Activated CD8-positive, alpha-beta T cell treated with anti-CD3 and anti-CD28 coated beads, Interleukin-2, amount 10 ng/mL, durations not matched to agents 7 days and 5 days (primary cell): ENCODE measurements around the gene ATP9B. TPM values are rescaled to one million over a fixed set of nuclear protein-coding genes. Genes with fewer than 3 reads are reported as not detected.

Source experiments
- ATAC-seq: fragments of 150-1000 bp; cut with Tn5 transposase; one replicate; pipeline ENCODE4 v1.10.0; 2021; ENCODE audit warnings: moderate library complexity
- CTCF ChIA-PET: fragments of 350-600 bp; sonication (Branson Sonifier 250); formaldehyde crosslinking; loops from one replicate; lab custom pipeline; 2021; ENCODE audit warnings: antibody characterized with exemption; lab: Charles Lee
- POLR2A ChIA-PET: fragments of 350-600 bp; sonication (Branson Sonifier 250); formaldehyde crosslinking; loops from one replicate; lab custom pipeline; 2021; ENCODE audit warnings: antibody characterized with exemption; lab: Charles Lee
- DNase-seq: peaks from one replicate; pipeline ENCODE4 v3.0.0-alpha.2; 2020
- H3K27ac Mint-ChIP-seq: one replicate; pipeline ENCODE4 v1.8.0; 2021; ENCODE audit warnings: mild to moderate bottlenecking, mixed read lengths
- H3K27me3 Mint-ChIP-seq: one replicate; pipeline ENCODE4 v1.8.0; 2021; ENCODE audit warnings: low read depth, mixed read lengths
- H3K36me3 Mint-ChIP-seq: one replicate; pipeline ENCODE4 v1.8.0; 2021; ENCODE audit warnings: low read depth, mixed read lengths
- H3K4me1 Mint-ChIP-seq: one replicate; pipeline ENCODE4 v1.8.0; 2021; ENCODE audit warnings: low read depth, mixed read lengths
- H3K4me3 Mint-ChIP-seq: one replicate; pipeline ENCODE4 v1.8.0; 2021; ENCODE audit warnings: mild to moderate bottlenecking, mixed read lengths
- H3K9me3 Mint-ChIP-seq: one replicate; pipeline ENCODE4 v1.8.0; 2022; ENCODE audit warnings: mixed read lengths; ENCODE audit not compliant: insufficient read depth
- total RNA-seq, 2 experiments: library from RNA; stranded (reverse); gene quantifications; one replicate each; pipeline ENCODE4 v1.2.3, GENCODE V29; 2021

ATP9B gene
- total RNA-seq, 2 experiments from 2014 or later = 24.8 to 27.3 TPM

DNA sequence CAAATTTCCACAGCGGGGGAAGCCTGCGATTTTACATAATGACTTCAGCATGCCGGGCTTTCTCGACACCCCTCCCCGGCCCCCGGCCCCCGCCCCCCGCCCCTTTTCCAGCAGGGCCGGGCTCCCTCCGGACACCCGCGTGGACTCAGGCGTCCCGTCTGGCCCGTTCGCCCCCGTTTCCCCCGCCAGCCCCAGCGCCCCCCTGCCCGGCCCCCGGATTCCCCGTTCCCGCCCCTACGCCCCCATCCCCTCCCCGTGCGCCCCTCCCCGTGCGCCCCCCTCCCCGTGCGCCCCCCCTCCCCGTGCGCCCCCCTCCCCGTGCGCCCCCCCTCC lies 326.1 kb downstream of the ATP9B start:
- Mint-ChIP-seq H3K27ac (no peak overlapping the region), H3K4me3 (no peak overlapping the region), H3K27me3 (peaks cover 24% of the 10 kb centered on the region), H3K36me3 (no peaks in the 10 kb centered on the region), H3K4me1 (peaks cover 23% of the 10 kb centered on the region), H3K9me3 (no peaks in the 10 kb centered on the region)
- no peak for DNase-seq
- ChIA-PET POLR2A (no interaction called here), CTCF (interaction anchor here (3.3 kb wide), 1 partner anchor 14 kb away, joined by 10 read pairs; no protein-coding TSS in a partner anchor)
- ATAC-seq = no peak

DNA sequence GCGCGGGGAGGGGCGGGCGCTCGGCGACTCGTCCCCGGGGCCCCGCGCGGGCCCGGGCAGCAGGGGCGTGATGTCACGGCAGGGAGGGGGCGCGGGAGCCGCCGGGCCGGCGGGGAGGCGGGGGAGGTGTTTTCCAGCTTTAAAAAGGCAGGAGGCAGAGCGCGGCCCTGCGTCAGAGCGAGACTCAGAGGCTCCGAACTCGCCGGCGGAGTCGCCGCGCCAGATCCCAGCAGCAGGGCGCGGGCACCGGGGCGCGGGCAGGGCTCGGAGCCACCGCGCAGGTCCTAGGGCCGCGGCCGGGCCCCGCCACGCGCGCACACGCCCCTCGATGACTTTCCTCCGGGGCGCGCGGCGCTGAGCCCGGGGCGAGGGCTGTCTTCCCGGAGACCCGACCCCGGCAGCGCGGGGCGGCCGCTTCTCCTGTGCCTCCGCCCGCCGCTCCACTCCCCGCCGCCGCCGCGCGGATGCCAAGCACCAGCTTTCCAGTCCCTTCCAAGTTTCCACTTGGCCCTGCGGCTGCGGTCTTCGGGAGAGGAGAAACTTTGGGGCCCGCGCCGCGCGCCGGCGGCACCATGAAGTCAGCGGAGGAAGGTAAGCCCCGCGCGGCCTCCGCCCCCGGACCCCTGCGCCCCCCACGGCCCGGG lies 326.7 kb downstream of the ATP9B start, which contains the start of gene NFATC1:
NFATC1 (plus strand) TSS at position 170 of the 644 bp plus-strand sequence; CDS start at position 465, 295 bp downstream.
- peaks cover under 1% of the 10 kb centered on the region for H3K36me3 Mint-ChIP-seq
- POLR2A ChIA-PET = no interaction called here
- CTCF ChIA-PET = interaction anchor here (0.8 to 3.7 kb wide), 7 partner anchors 14 to 591 kb away, joined by 3 to 19 read pairs (median 5); no protein-coding TSS in a partner anchor
- DNase-seq (peak; percentile 53), ATAC-seq (peak; percentile 16)
- no peak within 1 kb of the TSS for H3K27ac Mint-ChIP-seq
- H3K27me3 Mint-ChIP-seq = peaks cover 19% of the 10 kb centered on the region
- no peaks in the 10 kb centered on the region for H3K9me3 Mint-ChIP-seq
- peaks cover 23% of the 10 kb centered on the region for H3K4me1 Mint-ChIP-seq
- peak within 1 kb of the TSS; percentile 67 for H3K4me3 Mint-ChIP-seq

DNA sequence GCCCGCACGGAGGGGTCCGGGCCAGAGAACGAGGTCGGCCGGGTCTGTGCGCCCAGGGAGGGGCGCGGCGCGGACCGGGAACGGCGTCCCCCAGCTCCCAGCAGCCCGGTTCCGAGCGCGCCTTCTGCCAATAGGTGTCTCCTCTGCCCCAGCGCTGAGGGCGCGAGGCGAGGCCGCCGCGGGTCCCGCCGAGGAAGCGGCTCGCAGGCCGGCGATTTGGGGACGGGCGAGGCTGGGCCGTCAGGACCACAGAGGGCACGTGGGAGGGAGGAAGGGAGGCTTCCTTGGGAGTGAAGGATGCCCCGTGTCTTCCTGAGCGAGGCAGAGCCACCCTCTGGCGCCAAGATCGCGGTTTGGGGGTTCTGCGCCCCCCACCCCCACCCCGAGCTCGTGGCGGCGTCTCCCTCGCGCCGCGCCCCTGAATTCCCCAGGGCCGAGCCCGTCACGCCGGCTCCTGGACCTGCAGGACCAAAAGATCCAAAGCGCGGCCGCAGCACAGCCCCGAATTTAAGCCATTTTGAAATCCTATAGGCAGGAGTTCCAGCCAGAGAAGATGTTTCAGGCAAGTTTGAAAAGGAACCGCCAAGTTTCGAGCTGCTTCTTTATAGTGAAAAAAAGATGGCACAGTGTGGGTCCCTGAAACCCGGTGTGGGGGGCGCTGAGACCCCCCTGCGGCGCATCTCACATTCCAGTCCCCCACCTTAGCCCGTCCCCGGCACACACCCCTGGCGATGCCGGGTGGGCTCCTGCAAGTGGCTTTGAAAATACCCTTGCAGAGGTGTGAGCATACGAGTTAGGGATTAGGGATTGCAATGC lies 327.4 kb downstream of the ATP9B start:
- H3K27me3 Mint-ChIP-seq = peaks cover 14% of the 10 kb centered on the region
- peaks cover 30% of the 10 kb centered on the region for H3K4me1 Mint-ChIP-seq
- peaks cover 7% of the 10 kb centered on the region for H3K36me3 Mint-ChIP-seq
- ATAC-seq (no peak), DNase-seq (peak; percentile 56)
- ChIA-PET POLR2A (no interaction called here), CTCF (interaction anchor here (0.8 to 3.7 kb wide), 9 partner anchors 9 to 590 kb away, joined by 3 to 19 read pairs (median 4); no protein-coding TSS in a partner anchor)
- no peak overlapping the region for H3K27ac Mint-ChIP-seq
- H3K9me3 Mint-ChIP-seq = no peaks in the 10 kb centered on the region
- H3K4me3 Mint-ChIP-seq = peak overlapping the region; percentile 31

DNA sequence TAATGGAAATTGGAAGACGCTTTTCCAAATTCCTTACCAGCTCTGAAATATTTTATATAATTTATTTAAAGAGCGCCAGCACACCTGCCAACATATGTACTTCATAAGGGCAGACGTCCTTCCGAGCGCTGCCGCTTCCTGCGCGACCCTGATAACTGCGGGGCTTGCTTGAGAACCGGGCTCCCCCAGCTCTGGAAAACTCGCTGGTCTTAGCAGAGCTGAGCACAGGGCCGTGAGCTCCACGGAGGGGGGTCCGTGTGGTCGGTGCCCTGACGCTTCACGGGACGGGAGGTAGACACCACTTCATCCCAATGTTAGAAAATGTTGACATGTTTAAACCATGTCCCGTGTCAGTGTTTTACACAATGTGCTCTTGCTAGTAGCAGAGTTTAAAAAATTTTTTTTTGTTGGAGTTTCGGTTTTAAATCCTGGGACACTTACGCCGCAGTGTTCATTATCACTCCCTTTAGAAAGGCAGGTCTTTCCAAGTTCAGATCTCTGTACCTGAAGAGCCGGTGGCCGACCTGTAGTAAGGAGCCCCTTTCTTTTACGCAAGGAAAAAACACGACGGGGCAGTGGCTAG lies 328.1 kb downstream of the ATP9B start:
- H3K4me3 Mint-ChIP-seq = no peak overlapping the region
- no peak overlapping the region for H3K27ac Mint-ChIP-seq
- peaks cover 10% of the 10 kb centered on the region for H3K27me3 Mint-ChIP-seq
- peaks cover 7% of the 10 kb centered on the region for H3K36me3 Mint-ChIP-seq
- DNase-seq (no peak), ATAC-seq (no peak)
- ChIA-PET POLR2A (interaction anchor here (0.6 to 1.6 kb wide), 2 partner anchors 125 to 133 kb away, joined by 3 to 6 read pairs; no protein-coding TSS in a partner anchor), CTCF (interaction anchor here (1.0 to 3.7 kb wide), 8 partner anchors 8 to 132 kb away, joined by 3 to 19 read pairs (median 4); no protein-coding TSS in a partner anchor)
- H3K9me3 Mint-ChIP-seq = no peaks in the 10 kb centered on the region
- peaks cover 32% of the 10 kb centered on the region for H3K4me1 Mint-ChIP-seq

DNA sequence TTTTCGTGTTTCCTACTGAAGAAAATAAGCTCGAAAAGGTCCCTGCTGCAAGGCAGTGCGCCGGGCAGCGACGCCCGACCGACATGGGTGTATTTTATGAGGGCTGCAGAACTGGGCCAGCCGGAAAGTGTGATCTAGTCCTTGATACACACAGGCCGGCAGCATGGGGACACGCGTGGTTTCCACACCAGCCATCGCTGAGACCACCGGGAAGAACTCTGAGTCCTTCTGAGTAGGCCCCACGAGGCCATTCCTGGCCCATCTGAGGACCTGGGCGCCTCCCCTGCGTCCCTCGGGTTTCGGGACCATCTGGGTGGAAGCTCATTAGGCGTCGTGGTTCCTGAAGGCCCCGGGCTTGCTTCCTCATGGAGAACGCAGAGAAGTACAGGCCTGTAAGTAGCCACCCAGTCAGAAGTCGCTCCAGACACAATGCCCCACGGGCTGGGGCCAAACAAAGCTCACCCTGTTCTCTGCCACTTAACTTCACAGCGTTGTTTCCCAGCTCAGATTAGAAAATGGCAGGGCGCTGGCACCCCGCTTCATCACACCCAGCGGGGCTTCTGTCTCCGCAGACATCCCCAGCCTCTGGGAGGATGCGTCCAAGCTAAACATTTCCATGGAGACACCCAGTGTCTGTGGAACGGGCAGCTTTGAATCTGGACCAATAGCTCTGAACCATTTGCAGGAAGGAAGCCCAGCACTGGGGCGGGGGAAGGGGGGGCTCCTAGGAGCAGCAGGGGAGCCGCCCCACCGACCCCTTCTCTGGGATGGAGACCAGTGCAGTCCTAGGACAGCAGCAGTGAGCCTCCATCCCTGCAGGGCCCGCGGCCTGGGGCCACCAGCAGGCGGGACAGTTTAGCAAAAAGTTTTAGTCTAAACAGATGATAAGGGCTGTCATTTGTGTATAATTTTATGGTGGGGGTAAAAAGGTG lies 328.9 kb downstream of the ATP9B start:
- H3K27ac Mint-ChIP-seq = peak overlapping the region; percentile 39
- ChIA-PET POLR2A (interaction anchor here (0.6 to 1.6 kb wide), 2 partner anchors 125 to 132 kb away, joined by 3 to 6 read pairs; no protein-coding TSS in a partner anchor), CTCF (interaction anchor here (1.0 to 3.7 kb wide), 5 partner anchors 8 to 131 kb away, joined by 3 to 19 read pairs (median 10); no protein-coding TSS in a partner anchor)
- peaks cover 7% of the 10 kb centered on the region for H3K36me3 Mint-ChIP-seq
- peaks cover 5% of the 10 kb centered on the region for H3K27me3 Mint-ChIP-seq
- peaks cover 36% of the 10 kb centered on the region for H3K4me1 Mint-ChIP-seq
- H3K9me3 Mint-ChIP-seq = no peaks in the 10 kb centered on the region
- ATAC-seq (no peak), DNase-seq (no peak)
- peak overlapping the region; percentile 73 for H3K4me3 Mint-ChIP-seq

DNA sequence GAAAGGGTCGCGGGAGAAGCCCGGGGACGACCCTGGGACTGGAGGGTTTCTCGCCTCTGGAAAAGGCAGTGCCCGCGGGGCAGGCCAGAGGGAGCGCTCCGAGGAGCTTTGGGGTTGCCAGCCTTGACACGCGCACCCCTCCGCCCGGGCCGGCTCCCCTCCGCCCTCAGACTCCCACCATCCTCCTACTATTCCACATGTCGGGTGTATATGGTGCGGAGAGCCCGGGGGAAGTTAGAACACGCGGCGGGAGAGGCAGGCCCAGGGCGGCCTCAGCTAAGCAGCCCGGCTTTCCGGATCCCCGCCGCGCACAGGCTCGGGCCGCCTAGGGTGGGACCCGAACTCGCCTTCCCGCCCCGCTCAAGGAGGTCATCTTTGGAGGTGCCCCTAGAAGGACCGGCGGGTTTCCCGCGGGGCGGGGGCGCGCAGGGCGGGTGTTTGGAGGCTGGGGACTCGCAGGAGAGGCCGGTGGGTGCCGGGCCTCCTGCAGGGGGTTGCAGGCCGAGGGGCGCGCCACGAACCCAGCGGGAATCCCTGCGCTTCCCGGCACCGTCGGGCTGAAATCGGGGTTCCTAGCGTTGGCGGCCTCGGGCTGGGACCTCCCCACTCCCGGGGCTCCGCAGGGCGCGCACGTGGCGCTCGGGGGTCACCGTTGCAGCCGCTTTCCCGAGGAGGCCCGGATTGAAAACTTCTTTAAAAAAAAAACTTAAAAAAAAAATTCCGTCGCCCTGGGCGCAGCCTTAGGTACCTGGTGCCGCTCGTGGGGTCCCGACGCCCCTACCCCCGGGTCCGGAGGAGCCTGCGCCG lies 330.3 kb downstream of the ATP9B start:
- H3K4me3 Mint-ChIP-seq = peak overlapping the region; percentile 73
- peak; percentile 13 for ATAC-seq
- peak; percentile 44 for DNase-seq
- peaks cover 45% of the 10 kb centered on the region for H3K4me1 Mint-ChIP-seq
- peaks cover 2% of the 10 kb centered on the region for H3K27me3 Mint-ChIP-seq
- ChIA-PET CTCF (interaction anchor here (2.2 to 3.7 kb wide), 2 partner anchors 124 to 129 kb away, joined by 12 to 19 read pairs; no protein-coding TSS in a partner anchor), POLR2A (interaction anchor here (1.2 kb wide), 1 partner anchor 125 kb away, joined by 5 read pairs; no protein-coding TSS in a partner anchor)
- no peaks in the 10 kb centered on the region for H3K9me3 Mint-ChIP-seq
- peaks cover 7% of the 10 kb centered on the region for H3K36me3 Mint-ChIP-seq
- H3K27ac Mint-ChIP-seq = peak overlapping the region; percentile 75

DNA sequence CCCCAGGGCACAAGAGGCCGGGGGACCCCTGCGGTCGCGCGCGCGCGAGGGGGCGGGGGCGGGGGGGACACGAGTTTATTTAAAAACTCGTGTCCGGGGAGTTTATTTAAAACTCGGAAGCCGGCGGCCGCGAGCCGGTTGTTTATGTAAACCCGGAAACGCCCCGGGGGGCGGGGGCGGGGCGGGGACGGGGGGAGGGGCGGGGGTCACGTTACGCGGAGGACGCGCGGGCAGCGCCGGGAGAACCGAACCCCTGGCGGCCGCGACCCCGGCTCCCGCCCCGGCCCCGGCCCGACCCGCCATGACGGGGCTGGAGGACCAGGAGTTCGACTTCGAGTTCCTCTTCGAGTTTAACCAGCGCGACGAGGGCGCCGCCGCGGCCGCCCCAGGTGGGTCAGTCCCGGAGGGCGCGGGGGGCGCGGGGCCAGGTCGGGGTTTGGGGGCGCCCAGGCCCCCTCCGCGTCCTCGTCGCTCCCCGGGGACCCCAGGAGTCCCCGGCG lies 330.9 kb downstream of the ATP9B start:
- POLR2A ChIA-PET = no interaction called here
- H3K36me3 Mint-ChIP-seq = peaks cover 12% of the 10 kb centered on the region

DNA sequence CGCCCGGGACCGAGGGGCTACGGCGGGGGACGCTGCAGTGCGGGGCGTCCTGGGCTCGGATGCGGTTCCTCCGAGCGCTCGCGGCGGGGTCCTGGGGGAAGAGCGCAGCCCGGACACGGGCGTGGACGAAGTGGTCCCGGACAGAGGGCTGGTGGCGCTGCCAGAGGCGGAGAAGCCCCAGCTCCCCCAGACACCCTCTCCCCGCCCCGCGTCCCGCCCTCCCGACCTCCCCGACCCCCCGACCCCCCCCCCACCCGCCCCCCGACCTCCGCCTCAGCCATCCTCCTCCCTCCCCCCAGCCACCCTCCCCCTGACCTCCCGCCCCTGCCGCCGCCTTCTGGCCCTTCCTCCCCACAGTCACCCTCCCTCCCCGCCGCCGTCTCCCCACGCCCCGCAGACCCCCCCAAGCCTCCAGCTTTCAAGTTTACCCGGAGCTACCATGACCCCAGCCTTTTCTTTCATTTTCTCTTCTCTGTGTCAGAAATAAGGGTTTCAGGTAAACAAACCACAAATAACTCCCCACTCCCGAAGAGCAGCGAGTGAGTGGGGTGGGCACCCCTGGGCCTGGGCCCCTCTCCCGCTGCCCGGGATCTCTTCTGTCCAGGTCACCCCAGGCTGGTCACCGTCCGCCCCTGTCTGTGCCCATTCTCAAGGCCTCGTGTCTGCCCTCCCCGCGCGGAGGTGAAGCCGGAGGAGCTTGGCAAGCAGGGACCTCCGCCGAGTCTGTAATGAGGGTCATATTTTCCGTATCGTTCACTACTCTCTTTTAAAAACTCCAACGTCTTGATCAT lies 331.6 kb downstream of the ATP9B start:
- POLR2A ChIA-PET = interaction anchor here (1.9 kb wide), 1 partner anchor 123 kb away, joined by 10 read pairs; no protein-coding TSS in a partner anchor
- Mint-ChIP-seq H3K4me3 (peak overlapping the region; percentile 85), H3K9me3 (no peaks in the 10 kb centered on the region), H3K4me1 (peaks cover 56% of the 10 kb centered on the region), H3K27me3 (no peaks in the 10 kb centered on the region), H3K36me3 (peaks cover 14% of the 10 kb centered on the region), H3K27ac (peak overlapping the region; percentile 91)
- DNase-seq (peak; percentile 62), ATAC-seq (peak; percentile 6)
- CTCF ChIA-PET = interaction anchor here (1.1 to 1.3 kb wide), 2 partner anchors 116 to 123 kb away, joined by 3 to 4 read pairs; no protein-coding TSS in a partner anchor

More for the DNA sequence above, 330.9 kb downstream of the ATP9B start:
- ATAC-seq (peak; percentile 19), DNase-seq (peak; percentile 74)
- CTCF ChIA-PET = interaction anchor here (1.3 kb wide), 1 partner anchor 124 kb away, joined by 4 read pairs; no protein-coding TSS in a partner anchor
- Mint-ChIP-seq H3K27ac (no peak overlapping the region), H3K9me3 (no peaks in the 10 kb centered on the region), H3K27me3 (no peaks in the 10 kb centered on the region), H3K4me1 (peaks cover 50% of the 10 kb centered on the region), H3K4me3 (no peak overlapping the region)

DNA sequence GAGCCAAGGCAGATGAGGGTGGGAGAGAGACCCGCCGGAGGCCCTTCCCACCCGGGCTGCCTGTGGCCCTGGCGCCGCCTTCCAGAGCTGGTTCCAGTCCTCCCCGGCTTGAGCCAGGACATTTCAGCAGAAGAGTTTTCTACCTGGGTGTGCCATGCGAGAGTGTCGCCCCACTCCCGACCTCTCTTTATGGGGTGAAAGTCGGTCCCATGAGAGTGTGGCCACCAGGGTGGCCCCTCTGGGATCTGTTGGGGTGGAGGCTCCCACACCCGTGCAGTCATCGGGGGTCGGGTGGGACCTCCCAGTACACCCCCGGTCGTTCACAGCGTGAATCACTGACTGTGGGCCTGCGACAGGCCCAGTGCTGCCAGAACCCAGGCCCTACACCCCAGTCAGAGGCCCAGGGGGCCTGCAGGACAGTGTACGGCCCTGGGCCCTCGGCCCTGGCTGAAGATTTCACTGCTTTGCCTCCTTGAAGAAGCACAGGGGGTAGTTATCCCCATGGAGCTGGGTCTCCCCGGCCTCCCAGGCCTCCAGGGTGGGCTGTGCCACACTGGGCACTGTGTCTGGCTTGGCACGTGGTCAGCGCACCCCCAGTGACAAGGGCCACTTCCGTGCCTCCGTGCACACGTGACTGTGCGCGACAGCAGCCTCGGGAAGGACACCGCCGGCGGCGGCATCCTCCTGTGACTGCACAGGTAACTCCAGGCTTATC lies 332.5 kb downstream of the ATP9B start:
- ATAC-seq (no peak), DNase-seq (no peak)
- Mint-ChIP-seq H3K9me3 (no peaks in the 10 kb centered on the region), H3K4me1 (peaks cover 64% of the 10 kb centered on the region), H3K27me3 (no peaks in the 10 kb centered on the region), H3K27ac (peak overlapping the region; percentile 91), H3K4me3 (peak overlapping the region; percentile 85), H3K36me3 (peaks cover 21% of the 10 kb centered on the region)
- ChIA-PET POLR2A (interaction anchor here (1.9 kb wide), 1 partner anchor 122 kb away, joined by 10 read pairs; no protein-coding TSS in a partner anchor), CTCF (interaction anchor here (1.1 to 1.3 kb wide), 2 partner anchors 115 to 122 kb away, joined by 3 to 4 read pairs; no protein-coding TSS in a partner anchor)
